DMS53 (cell line): Measurements from ENCODE around the gene MINK1.

ENCODE experiments used
- DNase-seq: peaks from one replicate; lab custom pipeline; 2025; lab: John Stamatoyannopoulos, UW

Gene MINK1

GRCh38 chr17:4872786-4873185, 39.6 kb downstream of the MINK1 start:
- no peak for DNase-seq

GRCh38 chr17:4877089-4877488, 43.9 kb downstream of the MINK1 start:
- DNase-seq = no peak

- DNase-seq = no peak
Observed at GRCh38 chr17:4879601-4880000, 46.5 kb downstream of the MINK1 start.

GRCh38 chr17:4880857-4881256, 47.7 kb downstream of the MINK1 start:
- no peak for DNase-seq

GRCh38 chr17:4881761-4882555, 48.8 kb downstream of the MINK1 start:
- DNase-seq = peak; percentile 81

- no peak for DNase-seq
Observed at GRCh38 chr17:4884489-4884888, 51.3 kb downstream of the MINK1 start.

GRCh38 chr17:4886830-4887229, 53.7 kb downstream of the MINK1 start:
- no peak for DNase-seq

GRCh38 chr17:4887581-4887980, 54.4 kb downstream of the MINK1 start:
- no peak for DNase-seq

- DNase-seq = no peak
Observed at GRCh38 chr17:4891411-4892410, 58.6 kb downstream of the MINK1 start.

GRCh38 chr17:4892499-4893221, 59.5 kb downstream of the MINK1 start:
- no peak for DNase-seq

- DNase-seq = no peak
Observed at GRCh38 chr17:4893272-4893671, 60.1 kb downstream of the MINK1 start.

GRCh38 chr17:4893721-4894560, 60.8 kb downstream of the MINK1 start:
- no peak for DNase-seq

GRCh38 chr17:4895121-4895520, 62.0 kb downstream of the MINK1 start:
- DNase-seq = no peak

- no peak for DNase-seq
Observed at GRCh38 chr17:4895657-4896331, 62.7 kb downstream of the MINK1 start.

- DNase-seq = no peak
Observed at GRCh38 chr17:4896332-4897197, 63.4 kb downstream of the MINK1 start.

GRCh38 chr17:4897198-4897687, 64.1 kb downstream of the MINK1 start:
- no peak for DNase-seq

- DNase-seq = no peak
Observed at GRCh38 chr17:4897785-4898184, 64.6 kb downstream of the MINK1 start.

- no peak for DNase-seq
Observed at GRCh38 chr17:4898351-4898750, 65.2 kb downstream of the MINK1 start.

GRCh38 chr17:4898927-4899326, 65.8 kb downstream of the MINK1 start:
- no peak for DNase-seq
